ENCODE measurements around the gene SLC36A1. TPM values are rescaled to one million over a fixed set of nuclear protein-coding genes. Genes with fewer than 3 reads are reported as not detected.

SLC36A1 gene
- total RNA-seq, 1 experiment from 2014 or later, result 10.4 TPM

- intact Hi-C loops (cut with micrococcal nuclease), result loop anchor here (10.0 kb wide), 2 partner anchors 403 to 523 kb away; no protein-coding TSS in a partner anchor
- H3K27ac Mint-ChIP-seq (ENCODE audit: low read depth, unreplicated experiment), result no peak overlapping the region
- ChIA-PET POLR2A (interaction anchor here (0.7 kb wide), 1 partner anchor 102 kb away, joined by 3 read pairs; no protein-coding TSS in a partner anchor), CTCF (interaction anchor here (5.7 kb wide), 1 partner anchor 122 kb away, joined by 72 read pairs; no protein-coding TSS in a partner anchor)
- peaks cover 6% of the 10 kb centered on the region for H3K4me1 Mint-ChIP-seq (ENCODE audit: insufficient read depth, unreplicated experiment)
- H3K36me3 Mint-ChIP-seq (ENCODE audit: insufficient read depth, unreplicated experiment), result peaks cover 37% of the 10 kb centered on the region
- H3K4me3 Mint-ChIP-seq (ENCODE audit: unreplicated experiment), result no peak overlapping the region
- H3K27me3 Mint-ChIP-seq (ENCODE audit: insufficient read depth, unreplicated experiment), result no peaks in the 10 kb centered on the region
- no peaks in the 10 kb centered on the region for H3K9me3 Mint-ChIP-seq (ENCODE audit: unreplicated experiment)
- BruUV-seq (replicated peaks), result no TSS peak
- TF ChIP-seq CTCF (IDR thresholded peaks at IDR 0.05; ENCODE audit: unreplicated experiment), result no peak
- no peak for DNase-seq (ENCODE audit: unreplicated experiment)
These were observed 80.8 kb downstream of the SLC36A1 start for GRCh38 chr5:151528153-151528552.

DNA sequence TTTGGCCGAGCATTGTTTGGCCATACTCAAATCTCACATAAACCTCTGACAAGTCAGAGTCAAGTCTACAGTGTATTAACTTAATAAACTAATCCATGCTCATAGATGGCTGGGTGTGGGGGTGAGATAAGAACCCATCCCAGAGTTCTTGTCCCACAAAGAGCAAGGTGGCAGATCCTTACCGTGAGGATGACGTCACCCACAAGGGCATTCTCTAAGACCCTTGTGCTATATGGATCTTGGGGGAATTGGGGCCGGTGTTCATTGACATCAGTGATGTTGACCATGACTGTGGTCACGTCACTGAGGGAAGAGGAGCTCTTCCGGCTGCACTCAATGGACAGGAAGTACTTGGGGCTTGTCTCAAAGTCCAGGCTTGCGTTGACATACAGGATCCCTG, 81.6 kb downstream of the SLC36A1 start:
- peaks cover 37% of the 10 kb centered on the region for H3K36me3 Mint-ChIP-seq (ENCODE audit: insufficient read depth, unreplicated experiment)

DNA sequence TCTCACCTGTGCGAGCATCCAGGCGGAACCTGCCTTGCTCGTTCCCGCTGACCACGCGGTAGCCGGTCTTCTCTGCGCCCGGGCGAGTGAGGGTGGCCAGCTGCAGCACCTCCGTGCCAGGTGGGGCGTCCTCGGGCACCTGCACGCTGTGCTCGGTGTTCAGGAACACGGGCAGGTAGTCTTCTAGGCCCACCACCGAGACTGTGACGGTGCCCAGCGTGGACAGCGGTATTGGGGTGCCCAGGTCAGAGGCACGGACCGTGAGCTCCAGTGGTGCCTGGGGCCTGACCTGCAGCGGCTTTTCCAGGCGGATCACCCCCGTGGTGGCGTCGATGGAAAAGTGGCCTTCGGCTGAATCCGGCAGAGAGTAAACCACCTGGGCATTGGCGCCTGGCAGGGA, 84.2 kb downstream of the SLC36A1 start:
- ChIA-PET POLR2A (interaction anchor here (1.0 kb wide), 1 partner anchor 9 kb away, joined by 3 read pairs; no protein-coding TSS in a partner anchor), CTCF (interaction anchor here (0.6 to 2.1 kb wide), 5 partner anchors 8 to 122 kb away, joined by 3 to 7 read pairs (median 4); no protein-coding TSS in a partner anchor)
- no TSS peak for BruUV-seq (replicated peaks)
- no peak for DNase-seq (ENCODE audit: unreplicated experiment)
- intact Hi-C loops (cut with micrococcal nuclease), result no loop called here
- peaks cover 6% of the 10 kb centered on the region for H3K4me1 Mint-ChIP-seq (ENCODE audit: insufficient read depth, unreplicated experiment)
- peaks cover 21% of the 10 kb centered on the region for H3K36me3 Mint-ChIP-seq (ENCODE audit: insufficient read depth, unreplicated experiment)
- no peak for TF ChIP-seq CTCF (IDR thresholded peaks at IDR 0.05; ENCODE audit: unreplicated experiment)
- H3K27me3 Mint-ChIP-seq (ENCODE audit: insufficient read depth, unreplicated experiment), result no peaks in the 10 kb centered on the region
- H3K9me3 Mint-ChIP-seq (ENCODE audit: unreplicated experiment), result no peaks in the 10 kb centered on the region
- no peak overlapping the region for H3K27ac Mint-ChIP-seq (ENCODE audit: low read depth, unreplicated experiment)
- H3K4me3 Mint-ChIP-seq (ENCODE audit: unreplicated experiment), result no peak overlapping the region

More for the DNA sequence above, 81.6 kb downstream of the SLC36A1 start:
- Mint-ChIP-seq H3K4me3 (ENCODE audit: unreplicated experiment) (no peak overlapping the region), H3K9me3 (ENCODE audit: unreplicated experiment) (no peaks in the 10 kb centered on the region), H3K4me1 (ENCODE audit: insufficient read depth, unreplicated experiment) (peaks cover 6% of the 10 kb centered on the region), H3K27ac (ENCODE audit: low read depth, unreplicated experiment) (no peak overlapping the region), H3K27me3 (ENCODE audit: insufficient read depth, unreplicated experiment) (no peaks in the 10 kb centered on the region)
- ChIA-PET CTCF (interaction anchor here (0.5 to 1.3 kb wide), 3 partner anchors 9 to 123 kb away, joined by 3 to 10 read pairs (median 6); no protein-coding TSS in a partner anchor), POLR2A (no interaction called here)
- intact Hi-C loops (cut with micrococcal nuclease), result loop anchor here (10.0 kb wide), 2 partner anchors 404 to 524 kb away; no protein-coding TSS in a partner anchor
- no TSS peak for BruUV-seq (replicated peaks)
- TF ChIP-seq CTCF (IDR thresholded peaks at IDR 0.05; ENCODE audit: unreplicated experiment), result no peak
- no peak for DNase-seq (ENCODE audit: unreplicated experiment)

- Mint-ChIP-seq H3K27me3 (ENCODE audit: insufficient read depth, unreplicated experiment) (no peaks in the 10 kb centered on the region), H3K36me3 (ENCODE audit: insufficient read depth, unreplicated experiment) (peaks cover 21% of the 10 kb centered on the region), H3K27ac (ENCODE audit: low read depth, unreplicated experiment) (no peak overlapping the region), H3K4me1 (ENCODE audit: insufficient read depth, unreplicated experiment) (peaks cover 6% of the 10 kb centered on the region), H3K9me3 (ENCODE audit: unreplicated experiment) (no peaks in the 10 kb centered on the region), H3K4me3 (ENCODE audit: unreplicated experiment) (no peak overlapping the region)
- intact Hi-C loops (cut with micrococcal nuclease), result no loop called here
- no TSS peak for BruUV-seq (replicated peaks)
- ChIA-PET CTCF (interaction anchor here (0.6 to 2.1 kb wide), 9 partner anchors 9 to 322 kb away, joined by 3 to 7 read pairs (median 3); no protein-coding TSS in a partner anchor), POLR2A (interaction anchor here (0.6 kb wide), 1 partner anchor 1978 kb away, joined by 5 read pairs; no protein-coding TSS in a partner anchor)
- no peak for TF ChIP-seq CTCF (IDR thresholded peaks at IDR 0.05; ENCODE audit: unreplicated experiment)
- DNase-seq (ENCODE audit: unreplicated experiment), result no peak
These were observed 85.0 kb downstream of the SLC36A1 start for GRCh38 chr5:151532416-151532815.
